ENCODE data around the gene GREB1. TPM values are rescaled to one million over a fixed set of nuclear protein-coding genes. Genes with fewer than 3 reads are reported as not detected.
A peak's percentile ranks its signal among the peaks of the same experiment; 100 is the strongest.

GREB1 gene
- total RNA-seq, 1 donor from 2014 or later = 0.42 TPM

DNA sequence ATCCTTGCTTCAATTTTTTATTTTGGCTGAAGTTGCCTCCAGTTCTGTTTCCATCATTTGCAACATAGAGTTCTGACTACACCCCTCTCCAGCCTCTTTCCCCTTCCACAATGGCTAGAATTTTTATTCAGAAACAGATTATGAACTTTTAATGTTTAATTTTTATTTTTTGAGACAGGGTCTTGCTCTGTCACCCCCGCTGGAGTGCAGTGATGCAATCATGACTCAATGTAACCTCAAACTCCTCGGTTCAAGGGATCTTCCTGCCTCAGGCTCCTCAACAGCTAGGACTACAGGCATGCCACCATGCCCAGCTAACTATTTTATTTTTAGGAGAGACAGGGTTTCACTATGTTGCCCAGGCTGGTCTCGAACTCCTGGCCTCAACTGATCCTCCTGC, 133.3 kb downstream of the GREB1 start:
- Mint-ChIP-seq H3K27me3 (peaks cover 27% of the 10 kb centered on the region), H3K4me3 (no peak overlapping the region), H3K9me3 (peaks cover 5% of the 10 kb centered on the region), H3K36me3 (ENCODE audit: low read depth) (no peaks in the 10 kb centered on the region), H3K27ac (no peak overlapping the region), H3K4me1 (peaks cover 3% of the 10 kb centered on the region)
- intact Hi-C loops (cut with micrococcal nuclease) = no loop called here
- ChIA-PET POLR2A (no interaction called here), CTCF (no interaction called here)
- no peak for DNase-seq
- TF ChIP-seq, protein P1, sequence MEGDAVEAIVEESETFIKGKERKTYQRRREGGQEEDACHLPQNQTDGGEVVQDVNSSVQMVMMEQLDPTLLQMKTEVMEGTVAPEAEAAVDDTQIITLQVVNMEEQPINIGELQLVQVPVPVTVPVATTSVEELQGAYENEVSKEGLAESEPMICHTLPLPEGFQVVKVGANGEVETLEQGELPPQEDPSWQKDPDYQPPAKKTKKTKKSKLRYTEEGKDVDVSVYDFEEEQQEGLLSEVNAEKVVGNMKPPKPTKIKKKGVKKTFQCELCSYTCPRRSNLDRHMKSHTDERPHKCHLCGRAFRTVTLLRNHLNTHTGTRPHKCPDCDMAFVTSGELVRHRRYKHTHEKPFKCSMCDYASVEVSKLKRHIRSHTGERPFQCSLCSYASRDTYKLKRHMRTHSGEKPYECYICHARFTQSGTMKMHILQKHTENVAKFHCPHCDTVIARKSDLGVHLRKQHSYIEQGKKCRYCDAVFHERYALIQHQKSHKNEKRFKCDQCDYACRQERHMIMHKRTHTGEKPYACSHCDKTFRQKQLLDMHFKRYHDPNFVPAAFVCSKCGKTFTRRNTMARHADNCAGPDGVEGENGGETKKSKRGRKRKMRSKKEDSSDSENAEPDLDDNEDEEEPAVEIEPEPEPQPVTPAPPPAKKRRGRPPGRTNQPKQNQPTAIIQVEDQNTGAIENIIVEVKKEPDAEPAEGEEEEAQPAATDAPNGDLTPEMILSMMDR (IDR thresholded peaks at IDR 0.05) = no peak
- no peak for ATAC-seq (ENCODE audit: low read depth)

DNA sequence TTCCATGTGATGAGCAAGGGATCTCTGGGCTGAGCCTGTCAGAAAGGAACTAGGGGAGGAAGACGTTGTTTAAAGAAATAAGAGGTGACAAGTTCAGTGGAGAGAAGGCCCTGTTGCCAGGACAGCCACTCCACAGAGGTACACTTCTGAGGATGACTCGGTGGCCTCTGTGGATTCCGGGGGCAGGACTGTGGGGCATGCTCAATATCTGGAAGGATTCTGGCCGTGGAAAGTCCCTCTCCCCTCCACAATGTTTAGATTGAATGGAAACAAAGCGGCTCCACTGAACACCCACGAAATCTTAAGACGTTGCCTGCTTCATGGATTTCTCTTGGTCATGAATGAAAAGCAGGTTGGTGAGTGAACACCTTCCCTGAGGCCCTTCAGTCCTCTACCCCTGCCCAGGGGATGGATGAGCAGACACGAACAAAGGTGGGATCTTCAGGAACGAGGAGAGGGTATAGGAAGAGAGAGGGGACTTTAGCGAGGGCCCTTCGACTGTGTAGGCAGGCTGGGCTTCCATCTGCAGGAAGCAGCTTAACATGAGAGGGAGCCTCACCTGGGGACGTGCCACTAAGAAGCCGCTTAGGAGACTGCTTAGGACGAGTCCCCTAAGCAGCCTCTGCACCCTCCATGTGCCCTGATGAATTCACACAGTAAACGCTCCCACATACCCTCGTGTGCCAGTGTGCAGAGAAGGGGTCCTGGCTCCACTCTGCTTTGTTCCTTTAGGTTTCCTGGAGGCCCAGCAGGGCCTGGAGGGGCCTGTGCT, 134.2 kb downstream of the GREB1 start:
- Mint-ChIP-seq H3K4me1 (peaks cover 12% of the 10 kb centered on the region), H3K27me3 (peaks cover 26% of the 10 kb centered on the region), H3K36me3 (ENCODE audit: low read depth) (no peaks in the 10 kb centered on the region), H3K4me3 (no peak overlapping the region), H3K9me3 (peaks cover 3% of the 10 kb centered on the region), H3K27ac (no peak overlapping the region)
- TF ChIP-seq, protein P1 (IDR thresholded peaks at IDR 0.05) = no peak
- ATAC-seq (ENCODE audit: low read depth) = no peak
- DNase-seq = no peak
- intact Hi-C loops (cut with micrococcal nuclease) = no loop called here
- POLR2A ChIA-PET = no interaction called here
- CTCF ChIA-PET = no interaction called here

DNA sequence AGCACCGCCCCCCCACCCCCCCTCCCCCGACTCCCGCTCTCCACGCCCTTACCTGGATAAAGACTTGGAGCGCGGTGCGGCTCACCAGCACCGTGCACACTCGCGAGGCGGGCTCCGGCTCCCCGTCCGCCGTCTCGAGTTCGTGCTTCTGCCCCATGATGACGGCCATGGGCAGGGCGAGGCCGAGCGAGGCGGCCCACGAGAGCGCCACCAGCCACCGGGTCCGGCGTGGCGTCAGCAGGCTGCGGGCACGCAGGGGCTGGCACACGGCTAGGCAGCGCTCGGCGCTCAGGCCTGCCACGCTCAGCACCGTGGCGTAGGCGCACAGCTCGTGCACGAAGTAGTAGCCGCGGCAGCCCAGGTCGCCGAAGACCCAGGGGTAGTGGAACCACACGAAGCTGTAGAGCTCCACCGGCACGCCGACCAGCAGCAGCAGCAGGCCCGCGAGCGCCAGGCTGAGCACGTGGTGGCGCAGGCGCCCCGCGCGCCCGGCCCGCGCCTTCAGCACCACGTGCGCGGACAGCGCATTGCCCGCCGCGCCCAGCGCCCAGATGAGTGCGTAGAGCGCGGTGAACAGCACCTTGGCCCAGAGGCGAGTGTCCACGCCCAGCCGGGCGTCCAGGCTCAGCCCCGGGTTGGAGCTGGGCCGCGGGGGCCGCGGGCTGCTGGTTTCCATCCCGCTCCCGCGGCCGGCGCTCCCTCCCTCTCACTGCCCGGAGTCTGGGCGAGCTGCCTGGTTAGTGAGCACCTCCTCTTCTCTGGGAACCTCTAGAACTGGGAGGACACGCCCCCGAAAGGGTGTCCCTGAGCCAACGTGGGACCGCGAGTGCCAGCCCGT, 135.8 kb downstream of the GREB1 start, which contains the start of gene NTSR2:
TSS of gene NTSR2 (minus strand) at position 742 of the 838 bp plus-strand sequence. CDS start at position 676, 66 bp downstream.
- DNase-seq = no peak
- H3K27ac Mint-ChIP-seq = no peak within 1 kb of the TSS
- peaks cover 24% of the 10 kb centered on the region for H3K27me3 Mint-ChIP-seq
- TF ChIP-seq, protein P1 (IDR thresholded peaks at IDR 0.05) = no peak
- intact Hi-C loops (cut with micrococcal nuclease) = no loop called here
- H3K4me1 Mint-ChIP-seq = peaks cover 17% of the 10 kb centered on the region
- no peaks in the 10 kb centered on the region for H3K9me3 Mint-ChIP-seq
- H3K4me3 Mint-ChIP-seq = no peak within 1 kb of the TSS
- H3K36me3 Mint-ChIP-seq (ENCODE audit: low read depth) = no peaks in the 10 kb centered on the region
- CTCF ChIA-PET = no interaction called here
- peak; percentile 56 for ATAC-seq (ENCODE audit: low read depth)
- POLR2A ChIA-PET = no interaction called here

DNA sequence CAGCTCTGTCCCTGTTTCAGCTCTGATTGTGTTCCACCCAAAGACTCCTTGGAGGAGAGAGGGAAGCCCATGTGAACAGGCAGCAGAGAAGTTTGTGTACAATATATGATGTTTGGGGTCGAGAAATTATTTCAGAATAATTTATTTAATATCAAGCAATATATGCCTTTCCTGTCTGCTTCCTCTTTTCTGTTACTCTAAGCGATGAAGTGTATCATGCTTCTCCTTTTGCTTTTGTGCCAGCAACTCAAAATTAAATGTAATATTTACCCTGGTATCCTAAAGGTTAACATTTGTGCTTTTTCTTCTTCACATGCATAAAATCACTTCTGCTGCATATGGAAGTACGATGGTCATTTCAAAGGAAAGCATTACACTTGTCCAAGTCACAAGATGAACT, 138.6 kb downstream of the GREB1 start:
- ChIA-PET CTCF (interaction anchor here (1.1 kb wide), 1 partner anchor 107 kb away, joined by 3 read pairs; no protein-coding TSS in a partner anchor), POLR2A (no interaction called here)
- Mint-ChIP-seq H3K27me3 (peaks cover 39% of the 10 kb centered on the region), H3K4me3 (no peak overlapping the region), H3K36me3 (ENCODE audit: low read depth) (no peaks in the 10 kb centered on the region), H3K4me1 (peaks cover 17% of the 10 kb centered on the region), H3K27ac (no peak overlapping the region), H3K9me3 (no peaks in the 10 kb centered on the region)
- no peak for DNase-seq
- TF ChIP-seq, protein P1 (IDR thresholded peaks at IDR 0.05) = no peak
- intact Hi-C loops (cut with micrococcal nuclease) = no loop called here
- ATAC-seq (ENCODE audit: low read depth) = peak; percentile 37

DNA sequence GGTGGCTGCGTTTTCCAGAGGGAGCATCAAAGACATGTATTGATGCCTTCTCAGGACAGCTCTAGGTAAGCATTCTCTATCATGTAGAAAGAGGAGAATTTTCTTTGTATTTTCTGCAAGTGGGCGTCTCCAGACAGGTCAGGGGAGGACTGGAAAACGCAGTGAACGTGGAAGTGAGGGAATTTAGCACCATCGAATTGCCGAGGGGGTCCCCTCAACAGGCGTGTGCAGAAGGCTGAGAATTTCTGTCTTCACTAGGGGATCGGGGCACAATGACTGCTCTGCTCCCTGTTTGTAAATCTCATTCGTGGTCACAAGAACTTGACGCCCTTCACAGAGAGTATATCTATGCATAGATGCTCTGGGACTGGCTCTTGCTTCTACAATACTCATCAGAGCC, 141.1 kb downstream of the GREB1 start:
- peaks cover 41% of the 10 kb centered on the region for H3K27me3 Mint-ChIP-seq
- H3K4me3 Mint-ChIP-seq = no peak overlapping the region
- ChIA-PET CTCF (no interaction called here), POLR2A (no interaction called here)
- H3K36me3 Mint-ChIP-seq (ENCODE audit: low read depth) = no peaks in the 10 kb centered on the region
- H3K27ac Mint-ChIP-seq = no peak overlapping the region
- H3K9me3 Mint-ChIP-seq = no peaks in the 10 kb centered on the region
- DNase-seq = no peak
- TF ChIP-seq, protein P1 (IDR thresholded peaks at IDR 0.05) = no peak
- intact Hi-C loops (cut with micrococcal nuclease) = no loop called here
- no peak for ATAC-seq (ENCODE audit: low read depth)
- H3K4me1 Mint-ChIP-seq = peaks cover 14% of the 10 kb centered on the region
